ENCODE results near the gene MPV17L2.

The MPV17L2 gene

GRCh38 chr19:18179957-18180356 lies 13.1 kb upstream of the MPV17L2 start:
- no peak for DNase-seq (ENCODE audit: low read depth)
- TF ChIP-seq MYC (IDR thresholded peaks at IDR 0.05; ENCODE audit: low read depth, low read length) (no peak), CTCF (IDR thresholded peaks at IDR 0.05; ENCODE audit: low read depth, low read length) (no peak)
- H3K4me3 ChIP-seq (ENCODE audit: low read depth, low read length), result no peak overlapping the region

- no peak for DNase-seq (ENCODE audit: low read depth)
- TF ChIP-seq MYC (IDR thresholded peaks at IDR 0.05; ENCODE audit: low read depth, low read length), result no peak
- no peak for TF ChIP-seq MAX (IDR thresholded peaks at IDR 0.05; ENCODE audit: low read depth, low read length)
- TF ChIP-seq CTCF (IDR thresholded peaks at IDR 0.05; ENCODE audit: low read depth, low read length), result no peak
- TF ChIP-seq POLR2A (IDR thresholded peaks at IDR 0.05; ENCODE audit: extremely low read depth, insufficient read length), result no peak
- no peak overlapping the region for H3K4me3 ChIP-seq (ENCODE audit: low read depth, low read length)
Measured at GRCh38 chr19:18183529-18183928, 9.5 kb upstream of the MPV17L2 start.

GRCh38 chr19:18185538-18185937 lies 7.5 kb upstream of the MPV17L2 start:
- H3K4me3 ChIP-seq (ENCODE audit: low read depth, low read length), result no peak overlapping the region
- TF ChIP-seq MAX (IDR thresholded peaks at IDR 0.05; ENCODE audit: low read depth, low read length) (no peak), POLR2A (IDR thresholded peaks at IDR 0.05; ENCODE audit: extremely low read depth, insufficient read length) (no peak), CTCF (IDR thresholded peaks at IDR 0.05; ENCODE audit: low read depth, low read length) (no peak), MYC (IDR thresholded peaks at IDR 0.05; ENCODE audit: low read depth, low read length) (no peak)
- DNase-seq (ENCODE audit: low read depth), result no peak

GRCh38 chr19:18190278-18190677 lies 2.7 kb upstream of the MPV17L2 start:
- no peak overlapping the region for H3K4me3 ChIP-seq (ENCODE audit: low read depth, low read length)
- TF ChIP-seq POLR2A (IDR thresholded peaks at IDR 0.05; ENCODE audit: extremely low read depth, insufficient read length), result no peak
- TF ChIP-seq CTCF (IDR thresholded peaks at IDR 0.05; ENCODE audit: low read depth, low read length), result no peak
- TF ChIP-seq MAX (IDR thresholded peaks at IDR 0.05; ENCODE audit: low read depth, low read length), result no peak
- TF ChIP-seq MYC (IDR thresholded peaks at IDR 0.05; ENCODE audit: low read depth, low read length), result no peak
- no peak for DNase-seq (ENCODE audit: low read depth)

- peak overlapping the region; percentile 63 for H3K4me3 ChIP-seq (ENCODE audit: low read depth, low read length)
- DNase-seq (ENCODE audit: low read depth), result no peak
- TF ChIP-seq CTCF (IDR thresholded peaks at IDR 0.05; ENCODE audit: low read depth, low read length), result no peak
- no peak for TF ChIP-seq MAX (IDR thresholded peaks at IDR 0.05; ENCODE audit: low read depth, low read length)
- TF ChIP-seq MYC (IDR thresholded peaks at IDR 0.05; ENCODE audit: low read depth, low read length), result no peak
- TF ChIP-seq POLR2A (IDR thresholded peaks at IDR 0.05; ENCODE audit: extremely low read depth, insufficient read length), result no peak
Measured at GRCh38 chr19:18191640-18192062, 1.4 kb upstream of the MPV17L2 start.

Data from NB4 (cell line).